GM12891 (cell line): ENCODE data around the gene SLC2A10.

Experiments used
- PAX5 ChIP-seq: IDR thresholded peaks from 2 replicates; pipeline ENCODE4 v1.6.1; 2011; ENCODE audit warnings: low read length, moderate library complexity, mild to moderate bottlenecking; ENCODE audit not compliant: insufficient read depth, severe bottlenecking
- POLR2A ChIP-seq: IDR thresholded peaks from 2 replicates; pipeline ENCODE4 v1.6.1; 2011; ENCODE audit warnings: low read depth, low read length, control low read depth
- POLR2AphosphoS5 ChIP-seq: IDR thresholded peaks from 2 replicates; pipeline ENCODE4 v1.6.1; 2011; ENCODE audit warnings: low read depth, low read length, control low read depth
- POU2F2 ChIP-seq: IDR thresholded peaks from 2 replicates; pipeline ENCODE4 v1.6.1; 2011; ENCODE audit warnings: low read depth, mild to moderate bottlenecking, control low read depth, low read length, moderate library complexity
- SPI1 ChIP-seq: IDR thresholded peaks from 2 replicates; pipeline ENCODE4 v1.6.1; 2011; ENCODE audit warnings: low read depth, low read length, control low read depth
- TAF1 ChIP-seq: IDR thresholded peaks from 2 replicates; pipeline ENCODE4 v1.6.1; 2011; ENCODE audit warnings: low read depth, low read length, control low read depth

- TF ChIP-seq POLR2AphosphoS5 (no peak), POLR2A (no peak), TAF1 (no peak), PAX5 (no peak), SPI1 (no peak), POU2F2 (no peak)
These were observed 19.0 kb upstream of the SLC2A10 start for GRCh38 chr20:46690219-46691106.
